SK-N-SH (cell line): ENCODE results near the gene LHPP.

Source experiments
- FOXM1 ChIP-seq: IDR thresholded peaks from 2 replicates; pipeline ENCODE4 v1.4.0; 2012; ENCODE audit warnings: low read depth, mild to moderate bottlenecking
- NFIC ChIP-seq: IDR thresholded peaks from 2 replicates; pipeline ENCODE4 v1.4.0; 2012; ENCODE audit warnings: borderline replicate concordance
- POLR2AphosphoS5 ChIP-seq: IDR thresholded peaks from 2 replicates; pipeline ENCODE4 v1.6.1; 2012; ENCODE audit warnings: low read depth, low read length
- TF ChIP-seq, protein P1 (sequence below): fragments of 150-350 bp; IDR thresholded peaks from 2 replicates; pipeline ENCODE4 v1.6.1; 2017; ENCODE audit warnings: antibody characterized with exemption, low read length, low read depth, borderline replicate concordance

- TF ChIP-seq FOXM1 (no peak), POLR2AphosphoS5 (no peak), NFIC (no peak)
- TF ChIP-seq, protein P1, sequence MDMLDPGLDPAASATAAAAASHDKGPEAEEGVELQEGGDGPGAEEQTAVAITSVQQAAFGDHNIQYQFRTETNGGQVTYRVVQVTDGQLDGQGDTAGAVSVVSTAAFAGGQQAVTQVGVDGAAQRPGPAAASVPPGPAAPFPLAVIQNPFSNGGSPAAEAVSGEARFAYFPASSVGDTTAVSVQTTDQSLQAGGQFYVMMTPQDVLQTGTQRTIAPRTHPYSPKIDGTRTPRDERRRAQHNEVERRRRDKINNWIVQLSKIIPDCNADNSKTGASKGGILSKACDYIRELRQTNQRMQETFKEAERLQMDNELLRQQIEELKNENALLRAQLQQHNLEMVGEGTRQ, result no peak
Measured at GRCh38 chr10:124630551-124630950, 168.9 kb downstream of the LHPP start.
